GM18502 (cell line): Measurements from ENCODE around the gene CPNE9.

ENCODE experiments used
- ATAC-seq: cut with Tn5 transposase; IDR thresholded peaks from one replicate; pipeline ENCODE4 v1.9.1; 2021; ENCODE audit warnings: mild to moderate bottlenecking; ENCODE audit not compliant: unreplicated experiment, poor library complexity

Gene CPNE9

GRCh38 chr3:9703736-9704346 is at the start of gene CPNE9:
CPNE9 (plus strand) TSS chr3:9703833; CDS start chr3:9703997, 164 bp downstream.
- no peak for ATAC-seq

GRCh38 chr3:9659849-9660248 is 43.8 kb upstream of the CPNE9 start:
- ATAC-seq = no peak

- no peak for ATAC-seq
These were observed 42.7 kb upstream of the CPNE9 start for GRCh38 chr3:9660972-9661371.

GRCh38 chr3:9664119-9664751 is 39.4 kb upstream of the CPNE9 start:
- no peak for ATAC-seq

- no peak for ATAC-seq
These were observed 36.8 kb upstream of the CPNE9 start for GRCh38 chr3:9666704-9667445.

- no peak for ATAC-seq
These were observed 34.4 kb upstream of the CPNE9 start for GRCh38 chr3:9669277-9669676.

- no peak for ATAC-seq
These were observed 33.8 kb upstream of the CPNE9 start for GRCh38 chr3:9669720-9670432.

GRCh38 chr3:9673082-9673481 is 30.6 kb upstream of the CPNE9 start:
- no peak for ATAC-seq

- no peak for ATAC-seq
These were observed 29.9 kb upstream of the CPNE9 start for GRCh38 chr3:9673752-9674151.

GRCh38 chr3:9675736-9676290 is 27.8 kb upstream of the CPNE9 start:
- no peak for ATAC-seq

- no peak for ATAC-seq
These were observed 26.8 kb upstream of the CPNE9 start for GRCh38 chr3:9676785-9677184.

- ATAC-seq = no peak
These were observed 25.1 kb upstream of the CPNE9 start for GRCh38 chr3:9678493-9678892.

GRCh38 chr3:9679476-9680080 is 24.1 kb upstream of the CPNE9 start:
- ATAC-seq = no peak

GRCh38 chr3:9681011-9681722 is 22.5 kb upstream of the CPNE9 start:
- no peak for ATAC-seq

- no peak for ATAC-seq
These were observed 21.9 kb upstream of the CPNE9 start for GRCh38 chr3:9681723-9682081.

GRCh38 chr3:9682096-9682495 is 21.5 kb upstream of the CPNE9 start:
- no peak for ATAC-seq

- no peak for ATAC-seq
These were observed 20.2 kb upstream of the CPNE9 start for GRCh38 chr3:9683426-9683825.

GRCh38 chr3:9685216-9686049 is 18.2 kb upstream of the CPNE9 start:
- ATAC-seq = no peak

GRCh38 chr3:9686050-9686550 is 17.5 kb upstream of the CPNE9 start:
- ATAC-seq = no peak
